ENCODE measurements around the gene NELFCD.

DNA sequence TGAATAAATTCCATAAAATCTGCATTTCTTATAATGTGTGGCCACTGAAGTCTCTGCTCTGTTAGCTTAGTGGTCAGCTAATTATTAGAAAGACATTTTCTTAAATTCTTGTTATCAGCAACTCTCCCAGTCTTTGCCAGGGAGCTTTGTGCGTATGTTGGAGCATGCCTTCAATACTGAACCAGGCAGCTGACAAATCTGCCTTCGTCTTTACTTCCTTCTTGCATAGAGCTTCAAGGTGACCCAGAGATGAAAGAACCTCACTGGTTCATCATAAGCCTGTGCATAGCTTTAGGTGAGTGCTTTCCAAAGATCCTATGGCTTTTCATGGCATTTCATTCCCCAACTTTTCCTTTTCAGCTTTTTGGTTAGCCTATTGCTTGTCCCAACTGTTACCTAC is 43.0 kb upstream of the NELFCD start:
- TF ChIP-seq, protein P1, sequence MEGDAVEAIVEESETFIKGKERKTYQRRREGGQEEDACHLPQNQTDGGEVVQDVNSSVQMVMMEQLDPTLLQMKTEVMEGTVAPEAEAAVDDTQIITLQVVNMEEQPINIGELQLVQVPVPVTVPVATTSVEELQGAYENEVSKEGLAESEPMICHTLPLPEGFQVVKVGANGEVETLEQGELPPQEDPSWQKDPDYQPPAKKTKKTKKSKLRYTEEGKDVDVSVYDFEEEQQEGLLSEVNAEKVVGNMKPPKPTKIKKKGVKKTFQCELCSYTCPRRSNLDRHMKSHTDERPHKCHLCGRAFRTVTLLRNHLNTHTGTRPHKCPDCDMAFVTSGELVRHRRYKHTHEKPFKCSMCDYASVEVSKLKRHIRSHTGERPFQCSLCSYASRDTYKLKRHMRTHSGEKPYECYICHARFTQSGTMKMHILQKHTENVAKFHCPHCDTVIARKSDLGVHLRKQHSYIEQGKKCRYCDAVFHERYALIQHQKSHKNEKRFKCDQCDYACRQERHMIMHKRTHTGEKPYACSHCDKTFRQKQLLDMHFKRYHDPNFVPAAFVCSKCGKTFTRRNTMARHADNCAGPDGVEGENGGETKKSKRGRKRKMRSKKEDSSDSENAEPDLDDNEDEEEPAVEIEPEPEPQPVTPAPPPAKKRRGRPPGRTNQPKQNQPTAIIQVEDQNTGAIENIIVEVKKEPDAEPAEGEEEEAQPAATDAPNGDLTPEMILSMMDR (conservative IDR thresholded peaks at IDR 0.05 in 1 of 2, IDR thresholded peaks at IDR 0.05 in 1 of 2; ENCODE audit: low read depth in 1 of 2, low read length in 2 of 2): no peak
- TF ChIP-seq EZH2 (IDR thresholded peaks at IDR 0.05; ENCODE audit: low read length, missing control alignments): no peak

Data from fibroblast of lung (primary cell).